A549 treated with Mapracorat at 1 μM for 4 hours (cell line): Measurements from ENCODE around the gene DHX35. TPM values are rescaled to one million over a fixed set of nuclear protein-coding genes. Genes with fewer than 3 reads are reported as not detected.

Experiments used
- total RNA-seq: library from RNA; stranded (reverse); fragments of 200-300 nt; extraction: Qiagen RNA extraction; gene quantifications from 5 replicates; pipeline ENCODE4 v1.2.3, GENCODE V29; 2022

Gene DHX35, protein sequence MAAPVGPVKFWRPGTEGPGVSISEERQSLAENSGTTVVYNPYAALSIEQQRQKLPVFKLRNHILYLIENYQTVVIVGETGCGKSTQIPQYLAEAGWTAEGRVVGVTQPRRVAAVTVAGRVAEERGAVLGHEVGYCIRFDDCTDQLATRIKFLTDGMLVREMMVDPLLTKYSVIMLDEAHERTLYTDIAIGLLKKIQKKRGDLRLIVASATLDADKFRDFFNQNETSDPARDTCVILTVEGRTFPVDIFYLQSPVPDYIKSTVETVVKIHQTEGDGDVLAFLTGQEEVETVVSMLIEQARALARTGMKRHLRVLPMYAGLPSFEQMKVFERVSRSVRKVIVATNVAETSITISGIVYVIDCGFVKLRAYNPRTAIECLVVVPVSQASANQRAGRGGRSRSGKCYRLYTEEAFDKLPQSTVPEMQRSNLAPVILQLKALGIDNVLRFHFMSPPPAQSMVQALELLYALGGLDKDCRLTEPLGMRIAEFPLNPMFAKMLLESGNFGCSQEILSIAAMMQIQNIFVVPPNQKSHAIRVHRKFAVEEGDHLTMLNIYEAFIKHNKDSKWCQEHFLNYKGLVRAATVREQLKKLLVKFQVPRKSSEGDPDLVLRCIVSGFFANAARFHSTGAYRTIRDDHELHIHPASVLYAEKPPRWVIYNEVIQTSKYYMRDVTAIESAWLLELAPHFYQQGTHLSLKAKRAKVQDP
- total RNA-seq, result 6.4 to 8.3 TPM (median 7.3 TPM) in 5 replicates

DNA sequence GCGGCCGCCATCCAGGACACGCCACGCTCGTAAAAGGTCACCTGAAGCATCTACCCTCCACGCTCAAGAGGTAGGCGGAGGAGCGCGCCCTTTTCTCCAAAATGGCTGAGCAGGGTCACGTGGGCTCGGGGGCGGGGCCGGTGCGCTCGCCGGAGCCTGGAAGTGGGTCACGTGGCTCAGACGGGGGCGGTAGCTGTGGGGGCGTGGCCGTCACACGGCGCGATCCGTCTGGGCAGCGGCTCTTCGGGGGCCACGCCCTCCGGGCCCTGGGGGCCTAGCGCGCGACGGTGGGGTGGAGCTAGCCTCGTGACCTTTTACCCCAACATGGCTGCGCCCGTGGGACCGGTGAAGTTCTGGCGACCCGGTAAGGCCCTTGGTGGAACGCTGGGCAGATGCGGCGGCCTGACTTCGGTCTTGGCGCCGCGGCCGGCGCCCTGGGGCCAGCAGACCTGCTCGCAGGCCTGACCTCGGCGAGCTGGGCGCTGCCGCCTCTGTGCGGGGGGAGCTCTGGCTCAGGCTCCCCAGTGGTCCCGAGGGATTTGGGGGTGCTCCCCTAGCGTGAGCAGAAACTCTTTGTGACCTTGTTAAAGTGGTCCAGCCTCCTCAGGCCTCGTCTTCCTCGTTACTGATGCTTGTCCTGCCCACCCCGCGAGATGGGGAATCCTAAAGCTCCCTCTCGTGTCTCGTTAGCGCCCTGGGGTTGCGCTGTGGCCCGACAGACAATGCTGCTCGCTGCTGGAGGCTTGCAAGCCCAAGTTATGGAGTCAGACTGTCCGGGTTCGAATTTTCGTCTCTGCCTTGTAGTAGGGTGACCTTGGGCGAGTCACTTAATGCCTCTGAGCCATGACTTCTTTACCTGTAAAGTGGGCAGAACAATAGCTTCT lies at the start of gene DHX35:
Gene DHX35 (plus strand): TSS at position 301 of the 884 bp plus-strand sequence. CDS start 24 bp downstream, at position 325.

GRCh38 chr20:38926142-38926933 lies 35.8 kb upstream of the DHX35 start, which contains the start of gene FAM83D:
Gene FAM83D (plus strand): TSS chr20:38926417. CDS start chr20:38926443, 26 bp downstream.

Other genes with a start within 250 kb of the DHX35 start
- gene SLC32A1, start 237.9 kb upstream of the DHX35 start, total RNA-seq, result not detected in 5 replicates
- gene ACTR5, start 213.9 kb upstream of the DHX35 start, total RNA-seq, result 8.9 to 10.2 TPM (median 9.4 TPM) in 5 replicates
- gene PPP1R16B, start 156.6 kb upstream of the DHX35 start, total RNA-seq, result 0.11 to 0.22 TPM (median 0.15 TPM) in 5 replicates
- 55.3 to 72.1 TPM (median 65.2 TPM) in 5 replicates for gene FAM83D, start 35.9 kb upstream of the DHX35 start, total RNA-seq